ENCODE data around the gene ACSM2B.
"Not testable (repeated sequence)": the region's sequence is repeated elsewhere in the genome, so short reads cannot be mapped to it uniquely, and the experiment has no call there.

ACSM2B gene

GRCh38 chr16:20576145-20576544 lies at the start of gene ACSM2B:
Gene ACSM2B, minus strand, starts transcription at chr16:20576367. Its CDS starts 11,522 bp downstream, at chr16:20564845.
- DNase-seq: not testable (repeated sequence)

- no peak for DNase-seq
Measured at GRCh38 chr16:20624882-20625807, 49.0 kb upstream of the ACSM2B start.

- no peak for DNase-seq
Measured at GRCh38 chr16:20624205-20624604, 48.0 kb upstream of the ACSM2B start.

- no peak for DNase-seq
Measured at GRCh38 chr16:20622498-20622870, 46.3 kb upstream of the ACSM2B start.

GRCh38 chr16:20621406-20621805 lies 45.2 kb upstream of the ACSM2B start:
- DNase-seq: no peak

GRCh38 chr16:20620770-20621169 lies 44.6 kb upstream of the ACSM2B start:
- DNase-seq: no peak

GRCh38 chr16:20620003-20620402 lies 43.8 kb upstream of the ACSM2B start:
- no peak for DNase-seq

- DNase-seq: no peak
Measured at GRCh38 chr16:20617271-20617670, 41.1 kb upstream of the ACSM2B start.

GRCh38 chr16:20614186-20615141 lies 38.3 kb upstream of the ACSM2B start:
- DNase-seq: no peak

GRCh38 chr16:20613481-20614185 lies 37.5 kb upstream of the ACSM2B start:
- no peak for DNase-seq

GRCh38 chr16:20612551-20613480 lies 36.6 kb upstream of the ACSM2B start:
- no peak for DNase-seq

GRCh38 chr16:20611975-20612481 lies 35.9 kb upstream of the ACSM2B start:
- DNase-seq: no peak

GRCh38 chr16:20611350-20611902 lies 35.3 kb upstream of the ACSM2B start:
- no peak for DNase-seq

- no peak for DNase-seq
Measured at GRCh38 chr16:20610892-20611349, 34.8 kb upstream of the ACSM2B start.

- DNase-seq: no peak
Measured at GRCh38 chr16:20610211-20610891, 34.2 kb upstream of the ACSM2B start.

GRCh38 chr16:20602205-20602604 lies 26.0 kb upstream of the ACSM2B start:
- not testable (repeated sequence) for DNase-seq

- DNase-seq: not testable (repeated sequence)
Measured at GRCh38 chr16:20599475-20599874, 23.3 kb upstream of the ACSM2B start.

- no peak for DNase-seq
Measured at GRCh38 chr16:20598832-20599469, 22.8 kb upstream of the ACSM2B start.

GRCh38 chr16:20595694-20596093 lies 19.5 kb upstream of the ACSM2B start:
- DNase-seq: not testable (repeated sequence)

GRCh38 chr16:20595068-20595467 lies 18.9 kb upstream of the ACSM2B start:
- DNase-seq: not testable (repeated sequence)

Measured in NCI-H2081 treated with DMSO at 0.1 percent for 48 hours (cell line).